HepG2 (cell line): ENCODE data around the gene TCF3. TPM values are rescaled to one million over a fixed set of nuclear protein-coding genes. Genes with fewer than 3 reads are reported as not detected.

ENCODE experiments used
- ATAC-seq: fragments of 200-7000 bp; cut with Tn5 transposase; 3 replicates; pipeline ENCODE4 v1.9.1; 2020; ENCODE audit warnings: mild to moderate bottlenecking, moderate library complexity
- BruUV-seq: library from RNA; stranded (reverse); fragments of 400-500 nt; replicated peaks from 2 replicates; lab custom pipeline; 2021; lab: Mats Ljungman, UMichigan
- CTCF ChIA-PET: fragments of 300-600 bp; formaldehyde crosslinking; extraction: SDS; loops from one replicate; lab custom pipeline; 2021; ENCODE audit warnings: low total read pairs, inconsistent platforms, low intra/inter-chr PET ratio; lab: Yijun Ruan, JAX
- POLR2A ChIA-PET: fragments of 350-600 bp; sonication (Branson Sonifier 250); formaldehyde crosslinking; loops from one replicate; lab custom pipeline; 2020; ENCODE audit warnings: antibody characterized with exemption, inconsistent platforms; lab: Yijun Ruan, JAX
- DNase-seq: peaks from one replicate; pipeline ENCODE4 v3.0.0-alpha.2; 2015; ENCODE audit warnings: low spot score
- FAIRE-seq: peaks from 3 replicates; lab custom pipeline; 2011; peaks lifted over from hg19 to GRCh38; lab: Jason Lieb, UNC
- H2AFZ ChIP-seq: one replicate; pipeline ENCODE4 v1.6.1; 2011; ENCODE audit warnings: low read length, inconsistent platforms
- H3K27ac ChIP-seq: fragments of 300-600 bp; 3 replicates; pipeline ENCODE4 v1.8.0; 2011; ENCODE audit warnings: mixed run types, mild to moderate bottlenecking, mixed read lengths, low read length, inconsistent platforms; ENCODE audit not compliant: insufficient read depth; ENCODE audit errors: extremely low read length
- H3K27me3 ChIP-seq, 2 experiments: fragments of 200-600 bp in 1 of 2; 2 replicates in 1 of 2; 3 replicates in 1 of 2; pipeline versions ENCODE4 v1.6.0 to v1.8.0; 2011; ENCODE audit warnings: low read length in 2 of 2, mild to moderate bottlenecking in 2 of 2, moderate library complexity in 2 of 2, inconsistent platforms in 1 of 2; ENCODE audit not compliant: insufficient read depth in 2 of 2, control insufficient read depth in 1 of 2
- H3K36me3 ChIP-seq, 2 experiments: fragments of 200-600 bp in 1 of 2; replicated peaks in 1 of 2; 2 replicates in 1 of 2; 3 replicates in 1 of 2; pipeline versions ENCODE4 v1.5.1 to v1.8.0; 2011; ENCODE audit warnings: low read length in 2 of 2, inconsistent platforms in 1 of 2; ENCODE audit not compliant: insufficient read depth in 2 of 2, control insufficient read depth in 1 of 2
- H3K4me1 ChIP-seq: 2 replicates; pipeline ENCODE4 v1.5.1; 2012; ENCODE audit warnings: low read length, inconsistent platforms; ENCODE audit not compliant: insufficient read depth
- H3K4me2 ChIP-seq: 2 replicates; pipeline ENCODE4 v1.6.0; 2011; ENCODE audit warnings: low read depth, low read length, inconsistent platforms
- H3K4me3 ChIP-seq, 3 experiments: fragments of 200-600 bp in 1 of 3; sonication (generic), shearing (Covaris generic) in 1 of 3; replicated peaks in 1 of 3; 2 replicates each; pipeline ENCODE4 v1.5.1; 2011 to 2016; ENCODE audit warnings: low read length in 3 of 3, inconsistent platforms in 2 of 3, low read depth in 2 of 3, mild to moderate bottlenecking in 2 of 3, control low read depth in 1 of 3, mixed read lengths in 1 of 3; ENCODE audit not compliant: insufficient read depth in 1 of 3
- H3K79me2 ChIP-seq: one replicate; pipeline ENCODE4 v1.6.1; 2011; ENCODE audit warnings: low read length, inconsistent platforms; ENCODE audit not compliant: insufficient read depth
- H3K9ac ChIP-seq: 2 replicates; pipeline ENCODE4 v1.6.0; 2011; ENCODE audit warnings: mild to moderate bottlenecking, low read depth, low read length, inconsistent platforms; ENCODE audit not compliant: insufficient read depth
- H3K9me3 ChIP-seq: 2 replicates; pipeline ENCODE4 v1.5.1; 2012; ENCODE audit warnings: mild to moderate bottlenecking, low read length
- H4K20me1 ChIP-seq: 2 replicates; pipeline ENCODE4 v1.6.0; 2011; ENCODE audit warnings: inconsistent platforms, mild to moderate bottlenecking, low read length, moderate library complexity; ENCODE audit not compliant: insufficient read depth
- CSRNP2 ChIP-seq: sonication (generic); formaldehyde crosslinking; conservative IDR thresholded peaks from 2 replicates; pipeline ENCODE4 v1.8.0; 2022; ENCODE audit warnings: low read depth, missing genetic modification reagents
- HOXA9 ChIP-seq: sonication (generic); formaldehyde crosslinking; IDR thresholded peaks from 2 replicates; pipeline ENCODE4 v1.8.1; 2022; ENCODE audit warnings: missing genetic modification reagents, mild to moderate bottlenecking, moderate library complexity, borderline replicate concordance
- LCORL ChIP-seq, 2 experiments: fragments of 450-650 bp in 1 of 2; sonication (generic) in 1 of 2; formaldehyde crosslinking in 1 of 2; IDR thresholded peaks; 2 replicates each; pipeline versions ENCODE4 v1.5.0 to v1.6.1; 2017 to 2020; ENCODE audit warnings: antibody characterized with exemption in 1 of 2, missing genetic modification reagents in 1 of 2
- PBX3 ChIP-seq: sonication (generic); formaldehyde crosslinking; IDR thresholded peaks from 2 replicates; pipeline ENCODE4 v1.8.1; 2023; ENCODE audit warnings: missing genetic modification reagents, inconsistent platforms, borderline replicate concordance
- SNAI1 ChIP-seq: sonication (generic); formaldehyde crosslinking; IDR thresholded peaks from 2 replicates; pipeline ENCODE4 v1.5.0; 2020; ENCODE audit warnings: mild to moderate bottlenecking, missing genetic modification reagents, borderline replicate concordance
- TAF15 ChIP-seq: fragments of 200-400 bp; formaldehyde crosslinking; IDR thresholded peaks from one replicate; pipeline ENCODE4 v1.6.1; 2018; ENCODE audit warnings: mild to moderate bottlenecking, low read depth, low read length; ENCODE audit not compliant: poor library complexity, severe bottlenecking
- ZFP62 ChIP-seq: sonication (generic); formaldehyde crosslinking; IDR thresholded peaks from 2 replicates; pipeline ENCODE4 v1.4.0; 2020; ENCODE audit warnings: missing genetic modification reagents
- ZNF83 ChIP-seq: sonication (generic); formaldehyde crosslinking; IDR thresholded peaks from 2 replicates; pipeline ENCODE4 v1.4.0; 2020; ENCODE audit warnings: missing genetic modification reagents, mild to moderate bottlenecking, borderline replicate concordance
- ZNF879 ChIP-seq: sonication (generic); formaldehyde crosslinking; IDR thresholded peaks from 2 replicates; pipeline ENCODE4 v1.8.1; 2023; ENCODE audit warnings: missing genetic modification reagents
- ZSCAN31 ChIP-seq: sonication (generic); formaldehyde crosslinking; IDR thresholded peaks from 2 replicates; pipeline ENCODE4 v1.5.0; 2020; ENCODE audit warnings: low read depth, mild to moderate bottlenecking, missing genetic modification reagents
- WGBS: methylation state at CpG from one replicate; pipeline ENCODE4 v1.1.6; 2017; ENCODE audit warnings: low lambda C conversion rate; 5-methylcytosine and 5-hydroxymethylcytosine counted together
- in situ Hi-C: cut with HindIII; loops from 2 replicates; pipeline ENCODE4 v1.10.0; 2017; ENCODE audit warnings: low pct_unique_long_range_greater_than_20kb; ENCODE audit not compliant: extremely low pct_ligation_motif_present
- intact Hi-C: fragments of 100-400 bp; cut with micrococcal nuclease; formaldehyde crosslinking; loops from one replicate; pipeline ENCODE4 v1.10.0; 2022; ENCODE audit not compliant: unreplicated experiment
- polyA plus RNA-seq, 8 experiments: library from polyadenylated mRNA; depleted of rRNA in 3 of 8; stranded (reverse) in 7 of 8; unstranded in 1 of 8; fragments of >200 nt; fragmentation: Illumina TruSeq in 4 of 8; extraction: Trizol in 4 of 8; gene quantifications; 2 replicates each; pipeline versions ENCODE4 v1.2.1 to v1.2.3, GENCODE V29; 2011 to 2016; ENCODE audit warnings: low read depth in 4 of 8, missing spikeins in 1 of 8, mixed read lengths in 1 of 8; ENCODE audit not compliant: insufficient read depth in 1 of 8
- total RNA-seq, 5 experiments: library from RNA; depleted of rRNA; stranded (reverse); fragments of >200 nt; fragmentation: Illumina TruSeq; extraction: Trizol; gene quantifications; 2 replicates each; pipeline ENCODE4 v1.2.3, GENCODE V29; 2016; ENCODE audit warnings: low read depth in 1 of 5
- TF ChIP-seq, protein P1 (sequence below): sonication (generic); formaldehyde crosslinking; IDR thresholded peaks from 2 replicates; pipeline ENCODE4 v1.5.0; 2020; ENCODE audit warnings: missing genetic modification reagents, mild to moderate bottlenecking, borderline replicate concordance

The TCF3 gene
- total and polyA plus RNA-seq, 2 of the 13 experiments (the other 11 are each of a cell fraction or from before 2014, with no cell fraction given) = 51.4 to 53.2 TPM

DNA sequence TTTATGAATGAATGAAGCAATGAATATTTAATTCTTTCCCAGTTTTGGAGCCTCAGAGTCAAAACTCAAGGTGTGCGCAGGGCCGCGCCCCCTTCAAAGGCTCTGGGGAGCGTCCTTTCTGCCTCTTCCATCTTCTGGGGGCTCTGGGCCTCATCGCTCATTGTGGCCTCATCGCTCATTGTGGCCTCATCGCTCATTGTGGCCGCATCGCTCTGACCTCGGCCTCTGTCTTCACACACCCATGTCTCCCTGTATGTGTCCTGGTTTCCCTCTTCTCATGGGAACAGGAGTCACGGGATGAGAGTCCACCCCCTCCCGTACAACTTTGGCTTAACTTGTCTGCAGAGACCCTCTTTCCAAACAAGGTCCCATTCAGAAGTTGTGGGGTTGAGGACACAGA is 81.1 kb downstream of the TCF3 start:
- TF ChIP-seq, protein P1, sequence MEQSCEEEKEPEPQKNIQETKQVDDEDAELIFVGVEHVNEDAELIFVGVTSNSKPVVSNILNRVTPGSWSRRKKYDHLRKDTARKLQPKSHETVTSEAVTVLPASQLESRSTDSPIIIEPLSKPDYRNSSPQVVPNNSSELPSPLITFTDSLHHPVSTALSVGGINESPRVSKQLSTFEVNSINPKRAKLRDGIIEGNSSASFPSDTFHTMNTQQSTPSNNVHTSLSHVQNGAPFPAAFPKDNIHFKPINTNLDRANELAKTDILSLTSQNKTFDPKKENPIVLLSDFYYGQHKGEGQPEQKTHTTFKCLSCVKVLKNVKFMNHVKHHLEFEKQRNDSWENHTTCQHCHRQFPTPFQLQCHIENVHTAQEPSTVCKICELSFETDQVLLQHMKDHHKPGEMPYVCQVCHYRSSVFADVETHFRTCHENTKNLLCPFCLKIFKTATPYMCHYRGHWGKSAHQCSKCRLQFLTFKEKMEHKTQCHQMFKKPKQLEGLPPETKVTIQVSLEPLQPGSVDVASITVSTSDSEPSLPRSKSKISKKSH (CRISPR knock-in tag) = no peak
- TF ChIP-seq LCORL (IDR thresholded peaks at IDR 0.05) (no peak), LCORL (CRISPR knock-in tag; IDR thresholded peaks at IDR 0.05) (no peak), ZNF879 (CRISPR knock-in tag) (no peak), SNAI1 (CRISPR knock-in tag) (no peak), CSRNP2 (no peak), ZSCAN31 (no peak), ZNF83 (CRISPR knock-in tag) (no peak), TAF15 (no peak), PBX3 (no peak), HOXA9 (CRISPR knock-in tag) (no peak), ZFP62 (no peak)
- H3K4me1 ChIP-seq = peaks cover 22% of the 10 kb centered on the region
- FAIRE-seq (no peak), ATAC-seq (no peak), DNase-seq (no peak)
- POLR2A ChIA-PET = no interaction called here
- no TSS peak for BruUV-seq
- intact Hi-C loops (no loop called here), in situ Hi-C loops (no loop called here)
- no peak overlapping the region for H3K4me3 ChIP-seq
- H3K4me2 ChIP-seq = no peak overlapping the region
- no peak overlapping the region for H2AFZ ChIP-seq
- WGBS = 71% methylated on average over 12 of the region's 12 CpGs
- H3K27ac ChIP-seq = no peak overlapping the region
- peaks cover 0 to 8% of the 10 kb centered on the region in 2 experiments; a peak in 2 of 5 replicates for H3K27me3 ChIP-seq
- H3K36me3 ChIP-seq = no peaks in the 10 kb centered on the region
- H3K9ac ChIP-seq = no peak overlapping the region
- CTCF ChIA-PET = no interaction called here
- H4K20me1 ChIP-seq = no peaks in the 10 kb centered on the region
- peaks cover 2% of the 10 kb centered on the region for H3K79me2 ChIP-seq
- no peaks in the 10 kb centered on the region for H3K9me3 ChIP-seq
